IMR-90 (cell line): ENCODE data around the gene EGFR. TPM values are rescaled to one million over a fixed set of nuclear protein-coding genes. Genes with fewer than 3 reads are reported as not detected.

ENCODE experiments used
- ATAC-seq: fragments of 200-7000 bp; cut with Tn5 transposase; 2 replicates; pipeline ENCODE4 v1.9.1; 2020; ENCODE audit warnings: low read depth, mild to moderate bottlenecking, moderate library complexity
- BruUV-seq: library from RNA; stranded (reverse); fragments of 400-500 nt; replicated peaks from 2 replicates; lab custom pipeline; 2021; lab: Mats Ljungman, UMichigan
- CTCF ChIA-PET: fragments of 300-600 bp; formaldehyde crosslinking; extraction: SDS; loops from one replicate; lab custom pipeline; 2021; ENCODE audit warnings: antibody characterized with exemption; lab: Yijun Ruan, JAX
- POLR2A ChIA-PET: fragments of 300-600 bp; sonication (Branson Sonifier 250); formaldehyde crosslinking; loops from one replicate; lab custom pipeline; 2022; ENCODE audit warnings: antibody characterized with exemption; ENCODE audit not compliant: unreplicated experiment; lab: Charles Lee
- DNase-seq: peaks from one replicate; pipeline ENCODE4 v3.0.0; 2013
- H2AFZ ChIP-seq: replicated peaks from 2 replicates; pipeline ENCODE3; 2013; ENCODE audit warnings: low read length, mild to moderate bottlenecking; ENCODE audit not compliant: poor library complexity
- H2AK5ac ChIP-seq: 2 replicates; pipeline ENCODE4 v1.6.1; 2013; ENCODE audit warnings: low read depth, low read length, inconsistent platforms
- H2AK9ac ChIP-seq: replicated peaks from 2 replicates; pipeline ENCODE3; 2013; ENCODE audit warnings: mild to moderate bottlenecking, low read depth, low read length, moderate library complexity; ENCODE audit not compliant: poor library complexity
- H2BK120ac ChIP-seq: 2 replicates; pipeline ENCODE4 v1.6.1; 2013; ENCODE audit warnings: low read depth, low read length, inconsistent platforms
- H2BK15ac ChIP-seq: 3 replicates; pipeline ENCODE4 v1.6.1; 2013; ENCODE audit warnings: low read depth, low read length, inconsistent platforms
- H2BK20ac ChIP-seq: 2 replicates; pipeline ENCODE4 v1.6.1; 2013; ENCODE audit warnings: low read depth, mild to moderate bottlenecking, inconsistent platforms, low read length, moderate library complexity
- H2BK5ac ChIP-seq: 2 replicates; pipeline ENCODE4 v1.6.1; 2013; ENCODE audit warnings: mild to moderate bottlenecking, low read depth, low read length, inconsistent platforms; ENCODE audit not compliant: poor library complexity, severe bottlenecking
- H3K14ac ChIP-seq: replicated peaks from 2 replicates; pipeline ENCODE4 v1.6.1; 2013; ENCODE audit warnings: low read depth, low read length, inconsistent platforms
- H3K18ac ChIP-seq: 2 replicates; pipeline ENCODE4 v1.6.1; 2013; ENCODE audit warnings: low read depth, low read length, control low read depth
- H3K23ac ChIP-seq: 2 replicates; pipeline ENCODE4 v1.6.1; 2013; ENCODE audit warnings: low read depth, low read length, inconsistent platforms
- H3K27ac ChIP-seq: 2 replicates; pipeline ENCODE4 v1.5.1; 2013; ENCODE audit warnings: mild to moderate bottlenecking, control low read depth, low read length; ENCODE audit not compliant: insufficient read depth
- H3K27me3 ChIP-seq: 2 replicates; pipeline ENCODE4 v1.6.1; 2013; ENCODE audit warnings: low read length; ENCODE audit not compliant: control insufficient read depth, insufficient read depth
- H3K36me3 ChIP-seq: 2 replicates; pipeline ENCODE4 v1.6.1; 2013; ENCODE audit warnings: low read length, mixed read lengths; ENCODE audit not compliant: control insufficient read depth, insufficient read depth
- H3K4ac ChIP-seq: 2 replicates; pipeline ENCODE4 v1.6.1; 2013; ENCODE audit warnings: low read depth, low read length, inconsistent platforms
- H3K4me1 ChIP-seq: 2 replicates; pipeline ENCODE4 v1.6.1; 2013; ENCODE audit warnings: low read length, mixed read lengths; ENCODE audit not compliant: control insufficient read depth, insufficient read depth
- H3K4me2 ChIP-seq: 2 replicates; pipeline ENCODE4 v1.6.1; 2013; ENCODE audit warnings: low read depth, mild to moderate bottlenecking, control low read depth, low read length, moderate library complexity
- H3K4me3 ChIP-seq: 2 replicates; pipeline ENCODE4 v1.5.1; 2013; ENCODE audit warnings: low read depth, mild to moderate bottlenecking, control low read depth, low read length, moderate library complexity; ENCODE audit not compliant: insufficient read depth
- H3K56ac ChIP-seq: 2 replicates; pipeline ENCODE4 v1.6.1; 2013; ENCODE audit warnings: low read length, inconsistent platforms; ENCODE audit not compliant: insufficient read depth; ENCODE audit errors: extremely low read depth
- H3K79me1 ChIP-seq, 2 experiments: 2 replicates each; pipeline ENCODE4 v1.6.1; 2013; ENCODE audit warnings: low read length in 2 of 2, inconsistent platforms in 1 of 2, low read depth in 1 of 2
- H3K9ac ChIP-seq: 2 replicates; pipeline ENCODE4 v1.6.1; 2013; ENCODE audit warnings: low read depth, low read length, control low read depth
- H3K9me1 ChIP-seq: 2 replicates; pipeline ENCODE4 v1.6.1; 2013; ENCODE audit warnings: low read length, inconsistent platforms; ENCODE audit not compliant: insufficient read depth
- H3K9me3 ChIP-seq: 2 replicates; pipeline ENCODE4 v1.6.1; 2013; ENCODE audit warnings: low read length; ENCODE audit not compliant: control insufficient read depth, insufficient read depth
- H4K20me1 ChIP-seq: 2 replicates; pipeline ENCODE4 v1.6.1; 2013; ENCODE audit warnings: low read length, inconsistent platforms; ENCODE audit not compliant: insufficient read depth
- H4K5ac ChIP-seq: 2 replicates; pipeline ENCODE4 v1.6.1; 2013; ENCODE audit warnings: mild to moderate bottlenecking, low read depth, low read length, control low read depth
- H4K8ac ChIP-seq, 2 experiments: 2 replicates each; pipeline ENCODE4 v1.6.1; 2013; ENCODE audit warnings: low read depth in 2 of 2, low read length in 2 of 2, control low read depth in 1 of 2, inconsistent platforms in 1 of 2
- H4K91ac ChIP-seq: 2 replicates; pipeline ENCODE4 v1.6.1; 2013; ENCODE audit warnings: low read depth, low read length, inconsistent platforms; ENCODE audit not compliant: insufficient read depth
- BHLHE40 ChIP-seq: fragments of 150-350 bp; IDR thresholded peaks from 2 replicates; pipeline ENCODE4 v1.6.1; 2016; ENCODE audit warnings: mild to moderate bottlenecking, low read depth, low read length
- ELK1 ChIP-seq: fragments of 150-350 bp; IDR thresholded peaks from 2 replicates; pipeline ENCODE4 v1.6.1; 2016; ENCODE audit warnings: low read depth, mild to moderate bottlenecking, low read length, moderate library complexity, borderline replicate concordance
- POLR2A ChIP-seq: IDR thresholded peaks from 2 replicates; pipeline ENCODE4 v1.6.1; 2012; ENCODE audit warnings: mild to moderate bottlenecking, low read depth, low read length
- RAD21 ChIP-seq: IDR thresholded peaks from 2 replicates; pipeline ENCODE4 v1.6.1; 2012; ENCODE audit warnings: low read length, improper control_type of control experiment
- SMC3 ChIP-seq: fragments of 150-350 bp; IDR thresholded peaks from 2 replicates; pipeline ENCODE4 v1.6.1; 2016; ENCODE audit warnings: low read depth, mild to moderate bottlenecking, antibody characterized with exemption, low read length, moderate library complexity
- WGBS, 2 experiments: methylation state at CpG; one replicate each; pipeline versions ENCODE4 v1.1.5 to v1.1.7; 2013; ENCODE audit warnings: missing lambda C conversion rate in 2 of 2; ENCODE audit not compliant: insufficient read length in 1 of 2; ENCODE audit errors: extremely low coverage in 2 of 2; 5-methylcytosine and 5-hydroxymethylcytosine counted together
- dilution Hi-C: fragments of 300-500 bp; cut with HindIII; formaldehyde crosslinking; loops from one replicate; pipeline ENCODE4 v1.14.3; 2018; ENCODE audit warnings: low sequenced_read_pairs; ENCODE audit not compliant: unreplicated experiment
- in situ Hi-C: fragments of 300-500 bp; cut with MboI; formaldehyde crosslinking; loops from 3 replicates; pipeline ENCODE4 v1.14.3; 2019; ENCODE audit warnings: low sequenced_read_pairs, inconsistent platforms, mixed read lengths
- intact Hi-C: fragments of 100-400 bp; cut with micrococcal nuclease; formaldehyde crosslinking; loops from 2 replicates; pipeline ENCODE4 v1.10.0; 2022
- polyA plus RNA-seq, 3 experiments: library from polyadenylated mRNA; depleted of rRNA; stranded (reverse); fragments of >200 nt; gene quantifications; 2 replicates each; pipeline ENCODE4 v1.2.3, GENCODE V29; 2012; ENCODE audit warnings: low replicate concordance in 1 of 3
- total RNA-seq: library from RNA; depleted of rRNA; stranded (reverse); fragments of >200 nt; gene quantifications from 2 replicates; pipeline ENCODE4 v1.2.3, GENCODE V29; 2012

The EGFR gene
- total and polyA plus RNA-seq, 2 of the 4 experiments (the other 2 are of a cell fraction): 36.9 to 60.4 TPM

- BruUV-seq: no TSS peak
- Histone ChIP-seq H4K20me1 (no peaks in the 10 kb centered on the region; the same call in 1 of the 2 replicates), H2BK120ac (peak overlapping the region; percentile 99), H3K23ac (peak overlapping the region; percentile 98), H3K4me2 (peak overlapping the region; percentile 37), H3K9me1 (peaks cover 34% of the 10 kb centered on the region), H2BK5ac (peak overlapping the region; percentile 97), H2AK5ac (peak overlapping the region; percentile 100), H2AFZ (peak overlapping the region; percentile 3), H3K4me1 (peaks cover 44% of the 10 kb centered on the region), H2BK15ac (peak overlapping the region; percentile 94), H4K5ac (peak overlapping the region; percentile 70), H3K9me3 (no peaks in the 10 kb centered on the region), H3K56ac (peak overlapping the region; percentile 75), H2BK20ac (peak overlapping the region; percentile 94), H3K9ac (peak overlapping the region; percentile 36; the same call in 1 of the 2 replicates), H3K4ac (peak overlapping the region; percentile 99), H3K4me3 (no peak overlapping the region), H3K36me3 (peaks cover 9% of the 10 kb centered on the region), H2AK9ac (peak overlapping the region; percentile 26), H3K18ac (peak overlapping the region; percentile 84), H3K27me3 (no peaks in the 10 kb centered on the region), H4K8ac (peak overlapping the region; percentile 48 to 99), H3K27ac (peak overlapping the region; percentile 81), H4K91ac (peak overlapping the region; percentile 98), H3K14ac (peak overlapping the region; percentile 98), H3K79me1 (peaks cover 32 to 69% of the 10 kb centered on the region in 2 experiments)
- ChIA-PET CTCF (interaction anchor here (0.9 to 1.5 kb wide), 2 partner anchors 10 to 224 kb away, joined by 3 to 4 read pairs; no protein-coding TSS in a partner anchor), POLR2A (no interaction called here)
- dilution Hi-C loops (no loop called here), in situ Hi-C loops (no loop called here), intact Hi-C loops (loop anchor here (2.0 kb wide), 1 partner anchor 275 kb away; no protein-coding TSS in a partner anchor)
- 40% methylated on average over 1 of the region's 5 CpGs; no CpG with 5 or more reads in 1 of the 2 experiments for WGBS, 2 experiments
- DNase-seq (peak; percentile 78), ATAC-seq (peak; percentile 33; the same call in 1 of the 2 replicates)
- 0 out of 2 replicates have a peak, but pooled peaks have one; percentile 25 for TF ChIP-seq BHLHE40
- no peak for TF ChIP-seq ELK1
- no peak for TF ChIP-seq POLR2A
- TF ChIP-seq RAD21: no peak
- no peak for TF ChIP-seq SMC3
These were observed 44.8 kb downstream of the EGFR start for GRCh38 chr7:55063633-55064032.
